HepG2 (cell line): ENCODE results near the gene TRIO. TPM values are rescaled to one million over a fixed set of nuclear protein-coding genes. Genes with fewer than 3 reads are reported as not detected.

Experiments
- ATAC-seq: fragments of 200-7000 bp; cut with Tn5 transposase; 3 replicates; pipeline ENCODE4 v1.9.1; 2020; ENCODE audit warnings: mild to moderate bottlenecking, moderate library complexity
- BruUV-seq: library from RNA; stranded (reverse); fragments of 400-500 nt; replicated peaks from 2 replicates; lab custom pipeline; 2021; lab: Mats Ljungman, UMichigan
- CTCF ChIA-PET: fragments of 300-600 bp; formaldehyde crosslinking; extraction: SDS; loops from one replicate; lab custom pipeline; 2021; ENCODE audit warnings: low total read pairs, inconsistent platforms, low intra/inter-chr PET ratio; lab: Yijun Ruan, JAX
- POLR2A ChIA-PET: fragments of 350-600 bp; sonication (Branson Sonifier 250); formaldehyde crosslinking; loops from one replicate; lab custom pipeline; 2020; ENCODE audit warnings: antibody characterized with exemption, inconsistent platforms; lab: Yijun Ruan, JAX
- DNase-seq: peaks from one replicate; pipeline ENCODE4 v3.0.0-alpha.2; 2015; ENCODE audit warnings: low spot score
- FAIRE-seq: peaks from 3 replicates; lab custom pipeline; 2011; peaks lifted over from hg19 to GRCh38; lab: Jason Lieb, UNC
- H2AFZ ChIP-seq: one replicate; pipeline ENCODE4 v1.6.1; 2011; ENCODE audit warnings: low read length, inconsistent platforms
- H3K27ac ChIP-seq: fragments of 300-600 bp; 3 replicates; pipeline ENCODE4 v1.8.0; 2011; ENCODE audit warnings: mixed run types, mild to moderate bottlenecking, mixed read lengths, low read length, inconsistent platforms; ENCODE audit not compliant: insufficient read depth; ENCODE audit errors: extremely low read length
- H3K27me3 ChIP-seq, 2 experiments: fragments of 200-600 bp in 1 of 2; 2 replicates in 1 of 2; 3 replicates in 1 of 2; pipeline versions ENCODE4 v1.6.0 to v1.8.0; 2011; ENCODE audit warnings: low read length in 2 of 2, mild to moderate bottlenecking in 2 of 2, moderate library complexity in 2 of 2, inconsistent platforms in 1 of 2; ENCODE audit not compliant: insufficient read depth in 2 of 2, control insufficient read depth in 1 of 2
- H3K36me3 ChIP-seq, 2 experiments: fragments of 200-600 bp in 1 of 2; replicated peaks in 1 of 2; 2 replicates in 1 of 2; 3 replicates in 1 of 2; pipeline versions ENCODE4 v1.5.1 to v1.8.0; 2011; ENCODE audit warnings: low read length in 2 of 2, inconsistent platforms in 1 of 2; ENCODE audit not compliant: insufficient read depth in 2 of 2, control insufficient read depth in 1 of 2
- H3K4me1 ChIP-seq: 2 replicates; pipeline ENCODE4 v1.5.1; 2012; ENCODE audit warnings: low read length, inconsistent platforms; ENCODE audit not compliant: insufficient read depth
- H3K4me2 ChIP-seq: 2 replicates; pipeline ENCODE4 v1.6.0; 2011; ENCODE audit warnings: low read depth, low read length, inconsistent platforms
- H3K4me3 ChIP-seq, 3 experiments: fragments of 200-600 bp in 1 of 3; sonication (generic), shearing (Covaris generic) in 1 of 3; replicated peaks in 1 of 3; 2 replicates each; pipeline ENCODE4 v1.5.1; 2011 to 2016; ENCODE audit warnings: low read length in 3 of 3, inconsistent platforms in 2 of 3, low read depth in 2 of 3, mild to moderate bottlenecking in 2 of 3, control low read depth in 1 of 3, mixed read lengths in 1 of 3; ENCODE audit not compliant: insufficient read depth in 1 of 3
- H3K79me2 ChIP-seq: one replicate; pipeline ENCODE4 v1.6.1; 2011; ENCODE audit warnings: low read length, inconsistent platforms; ENCODE audit not compliant: insufficient read depth
- H3K9ac ChIP-seq: 2 replicates; pipeline ENCODE4 v1.6.0; 2011; ENCODE audit warnings: mild to moderate bottlenecking, low read depth, low read length, inconsistent platforms; ENCODE audit not compliant: insufficient read depth
- H3K9me3 ChIP-seq: 2 replicates; pipeline ENCODE4 v1.5.1; 2012; ENCODE audit warnings: mild to moderate bottlenecking, low read length
- H4K20me1 ChIP-seq: 2 replicates; pipeline ENCODE4 v1.6.0; 2011; ENCODE audit warnings: inconsistent platforms, mild to moderate bottlenecking, low read length, moderate library complexity; ENCODE audit not compliant: insufficient read depth
- E2F2 ChIP-seq: sonication (generic); formaldehyde crosslinking; IDR thresholded peaks from 2 replicates; pipeline ENCODE4 v1.4.0; 2020; ENCODE audit warnings: missing genetic modification reagents, borderline replicate concordance
- GLI4 ChIP-seq: sonication (generic); formaldehyde crosslinking; IDR thresholded peaks from 2 replicates; pipeline ENCODE4 v1.5.1; 2020; ENCODE audit warnings: missing genetic modification reagents, mild to moderate bottlenecking, moderate library complexity, borderline replicate concordance
- MTA3 ChIP-seq: sonication (generic); formaldehyde crosslinking; IDR thresholded peaks from 2 replicates; pipeline ENCODE4 v1.4.0; 2020; ENCODE audit warnings: missing genetic modification reagents
- RNF219 ChIP-seq: sonication (generic); formaldehyde crosslinking; IDR thresholded peaks from 2 replicates; pipeline ENCODE4 v1.5.0; 2020; ENCODE audit warnings: mild to moderate bottlenecking, missing genetic modification reagents
- SRSF1 ChIP-seq: fragments of 200-400 bp; formaldehyde crosslinking; optimal IDR thresholded peaks from 2 replicates; pipeline ENCODE3; 2017; ENCODE audit warnings: mild to moderate bottlenecking, low read depth, low read length, moderate library complexity
- SYNCRIP ChIP-seq: fragments of 200-400 bp; formaldehyde crosslinking; IDR thresholded peaks from 2 replicates; pipeline ENCODE4 v1.6.1; 2018; ENCODE audit warnings: mild to moderate bottlenecking, low read depth, low read length; ENCODE audit not compliant: insufficient read depth
- TEF ChIP-seq: sonication (generic); formaldehyde crosslinking; IDR thresholded peaks from 2 replicates; pipeline ENCODE4 v1.5.0; 2020; ENCODE audit warnings: missing genetic modification reagents
- ZFP36L1 ChIP-seq: sonication (generic); formaldehyde crosslinking; IDR thresholded peaks from 2 replicates; pipeline ENCODE4 v1.8.0; 2022; ENCODE audit warnings: mild to moderate bottlenecking, missing genetic modification reagents, moderate library complexity
- ZNF17 ChIP-seq: sonication (generic); formaldehyde crosslinking; IDR thresholded peaks from 2 replicates; pipeline ENCODE4 v1.5.0; 2020; ENCODE audit warnings: mild to moderate bottlenecking, missing genetic modification reagents
- ZNF275 ChIP-seq: sonication (generic); formaldehyde crosslinking; IDR thresholded peaks from 2 replicates; pipeline ENCODE4 v1.8.0; 2022; ENCODE audit warnings: missing genetic modification reagents, mild to moderate bottlenecking, inconsistent platforms, borderline replicate concordance
- ZNF570 ChIP-seq: sonication (generic); formaldehyde crosslinking; IDR thresholded peaks from 2 replicates; pipeline ENCODE4 v1.4.0; 2020; ENCODE audit warnings: mild to moderate bottlenecking, missing genetic modification reagents, borderline replicate concordance
- ZNF609 ChIP-seq: sonication (generic); formaldehyde crosslinking; IDR thresholded peaks from 2 replicates; pipeline ENCODE4 v1.4.0; 2020; ENCODE audit warnings: mild to moderate bottlenecking, missing genetic modification reagents, borderline replicate concordance
- ZNF878 ChIP-seq: sonication (generic); formaldehyde crosslinking; IDR thresholded peaks from 2 replicates; pipeline ENCODE4 v1.8.1; 2023; ENCODE audit warnings: mild to moderate bottlenecking, missing genetic modification reagents, moderate library complexity
- ZSCAN25 ChIP-seq: sonication (generic); formaldehyde crosslinking; IDR thresholded peaks from 2 replicates; pipeline ENCODE4 v1.8.0; 2022; ENCODE audit warnings: mild to moderate bottlenecking, missing genetic modification reagents
- WGBS: methylation state at CpG from one replicate; pipeline ENCODE4 v1.1.6; 2017; ENCODE audit warnings: low lambda C conversion rate; 5-methylcytosine and 5-hydroxymethylcytosine counted together
- in situ Hi-C: cut with HindIII; loops from 2 replicates; pipeline ENCODE4 v1.10.0; 2017; ENCODE audit warnings: low pct_unique_long_range_greater_than_20kb; ENCODE audit not compliant: extremely low pct_ligation_motif_present
- intact Hi-C: fragments of 100-400 bp; cut with micrococcal nuclease; formaldehyde crosslinking; loops from one replicate; pipeline ENCODE4 v1.10.0; 2022; ENCODE audit not compliant: unreplicated experiment
- polyA plus RNA-seq, 8 experiments: library from polyadenylated mRNA; depleted of rRNA in 3 of 8; stranded (reverse) in 7 of 8; unstranded in 1 of 8; fragments of >200 nt; fragmentation: Illumina TruSeq in 4 of 8; extraction: Trizol in 4 of 8; gene quantifications; 2 replicates each; pipeline versions ENCODE4 v1.2.1 to v1.2.3, GENCODE V29; 2011 to 2016; ENCODE audit warnings: low read depth in 4 of 8, missing spikeins in 1 of 8, mixed read lengths in 1 of 8; ENCODE audit not compliant: insufficient read depth in 1 of 8
- total RNA-seq, 5 experiments: library from RNA; depleted of rRNA; stranded (reverse); fragments of >200 nt; fragmentation: Illumina TruSeq; extraction: Trizol; gene quantifications; 2 replicates each; pipeline ENCODE4 v1.2.3, GENCODE V29; 2016; ENCODE audit warnings: low read depth in 1 of 5

TRIO gene
- total and polyA plus RNA-seq, 2 of the 13 experiments (the other 11 are each of a cell fraction or from before 2014, with no cell fraction given), result 45.2 to 45.9 TPM

- no peaks in the 10 kb centered on the region for H3K4me1 ChIP-seq
- intact Hi-C loops (no loop called here), in situ Hi-C loops (no loop called here)
- no peak overlapping the region for H3K4me2 ChIP-seq
- no TSS peak for BruUV-seq
- H3K9ac ChIP-seq, result no peak overlapping the region
- H4K20me1 ChIP-seq, result no peaks in the 10 kb centered on the region
- no peak overlapping the region for H2AFZ ChIP-seq
- WGBS, result 95% methylated on average over 2 of the region's 2 CpGs
- FAIRE-seq, result no peak
- DNase-seq, result no peak
- peaks cover 12 to 36% of the 10 kb centered on the region in 2 experiments for H3K36me3 ChIP-seq
- ATAC-seq, result no peak
- no peaks in the 10 kb centered on the region for H3K9me3 ChIP-seq
- no peaks in the 10 kb centered on the region for H3K27me3 ChIP-seq
- no peak overlapping the region for H3K27ac ChIP-seq
- ChIA-PET POLR2A (no interaction called here), CTCF (interaction anchor here (2.9 kb wide), 1 partner anchor 249 kb away, joined by 25 read pairs; no protein-coding TSS in a partner anchor)
- no peak overlapping the region for H3K4me3 ChIP-seq
- H3K79me2 ChIP-seq, result peaks cover 3% of the 10 kb centered on the region
- TF ChIP-seq ZNF570 (CRISPR knock-in tag) (no peak), ZFP36L1 (CRISPR knock-in tag) (no peak), ZNF878 (CRISPR knock-in tag) (no peak), ZNF17 (CRISPR knock-in tag) (no peak), MTA3 (CRISPR knock-in tag) (no peak), SYNCRIP (no peak), ZNF609 (CRISPR knock-in tag) (no peak), TEF (no peak), ZNF275 (CRISPR knock-in tag) (no peak), ZSCAN25 (CRISPR knock-in tag) (no peak), RNF219 (CRISPR knock-in tag) (no peak), E2F2 (CRISPR knock-in tag) (no peak), SRSF1 (no peak), GLI4 (no peak)
Observed at GRCh38 chr5:14400085-14400484, 256.9 kb downstream of the TRIO start.
